ENCODE results near the gene RCAN2. TPM values are rescaled to one million over a fixed set of nuclear protein-coding genes. Genes with fewer than 3 reads are reported as not detected.

The RCAN2 gene
- total RNA-seq, 1 experiment from 2014 or later: not detected

- H3K4me3 ChIP-seq (ENCODE audit: low read depth, low read length, poor library complexity, severe bottlenecking): no peak overlapping the region
- TF ChIP-seq EZH2 (IDR thresholded peaks at IDR 0.05; ENCODE audit: borderline replicate concordance, low read depth, low read length, poor library complexity, severe bottlenecking) (no peak), CTCF (conservative IDR thresholded peaks at IDR 0.05; ENCODE audit: low read depth, low read length) (no peak)
- H3K27ac ChIP-seq (ENCODE audit: low read depth, low read length, poor library complexity, severe bottlenecking): no peak overlapping the region
- intact Hi-C loops (cut with micrococcal nuclease; ENCODE audit: unreplicated experiment): no loop called here
- no TSS peak for BruUV-seq (replicated peaks)
- no peak for DNase-seq (ENCODE audit: low spot score)
- H3K36me3 ChIP-seq (ENCODE audit: insufficient read depth, low read length, poor library complexity, severe bottlenecking): no peaks in the 10 kb centered on the region
- H3K9me3 ChIP-seq (ENCODE audit: low read depth, low read length, poor library complexity, severe bottlenecking): no peaks in the 10 kb centered on the region
- ChIA-PET POLR2A (ENCODE audit: low non-redundant PET) (no interaction called here), CTCF (no interaction called here)
- peaks cover 55% of the 10 kb centered on the region for H3K27me3 ChIP-seq (replicated peaks; ENCODE audit: insufficient read depth, low read depth, low read length, poor library complexity)
- no peaks in the 10 kb centered on the region for H3K4me1 ChIP-seq (ENCODE audit: insufficient read depth, low read length, poor library complexity, severe bottlenecking)
Measured at GRCh38 chr6:46255528-46255927, 235.7 kb downstream of the RCAN2 start.

- H3K9me3 ChIP-seq (ENCODE audit: low read depth, low read length, poor library complexity, severe bottlenecking): no peaks in the 10 kb centered on the region
- H3K4me3 ChIP-seq (ENCODE audit: low read depth, low read length, poor library complexity, severe bottlenecking): no peak overlapping the region
- ChIA-PET POLR2A (ENCODE audit: low non-redundant PET) (no interaction called here), CTCF (no interaction called here)
- no peaks in the 10 kb centered on the region for H3K4me1 ChIP-seq (ENCODE audit: insufficient read depth, low read length, poor library complexity, severe bottlenecking)
- H3K36me3 ChIP-seq (ENCODE audit: insufficient read depth, low read length, poor library complexity, severe bottlenecking): no peaks in the 10 kb centered on the region
- BruUV-seq (replicated peaks): no TSS peak
- no peak overlapping the region for H3K27ac ChIP-seq (ENCODE audit: low read depth, low read length, poor library complexity, severe bottlenecking)
- no peak for DNase-seq (ENCODE audit: low spot score)
- intact Hi-C loops (cut with micrococcal nuclease; ENCODE audit: unreplicated experiment): no loop called here
- no peak for TF ChIP-seq CTCF (conservative IDR thresholded peaks at IDR 0.05; ENCODE audit: low read depth, low read length)
- TF ChIP-seq EZH2 (IDR thresholded peaks at IDR 0.05; ENCODE audit: borderline replicate concordance, low read depth, low read length, poor library complexity, severe bottlenecking): no peak
- peaks cover 49% of the 10 kb centered on the region for H3K27me3 ChIP-seq (replicated peaks; ENCODE audit: insufficient read depth, low read depth, low read length, poor library complexity)
Measured at GRCh38 chr6:46254946-46255345, 236.3 kb downstream of the RCAN2 start.

GRCh38 chr6:46254331-46254730, 236.9 kb downstream of the RCAN2 start:
- Histone ChIP-seq H3K4me3 (ENCODE audit: low read depth, low read length, poor library complexity, severe bottlenecking) (no peak overlapping the region), H3K27me3 (replicated peaks; ENCODE audit: insufficient read depth, low read depth, low read length, poor library complexity) (peaks cover 46% of the 10 kb centered on the region), H3K9me3 (ENCODE audit: low read depth, low read length, poor library complexity, severe bottlenecking) (no peaks in the 10 kb centered on the region), H3K27ac (ENCODE audit: low read depth, low read length, poor library complexity, severe bottlenecking) (no peak overlapping the region), H3K4me1 (ENCODE audit: insufficient read depth, low read length, poor library complexity, severe bottlenecking) (no peaks in the 10 kb centered on the region), H3K36me3 (ENCODE audit: insufficient read depth, low read length, poor library complexity, severe bottlenecking) (no peaks in the 10 kb centered on the region)
- no peak for DNase-seq (ENCODE audit: low spot score)
- TF ChIP-seq CTCF (conservative IDR thresholded peaks at IDR 0.05; ENCODE audit: low read depth, low read length) (no peak), EZH2 (IDR thresholded peaks at IDR 0.05; ENCODE audit: borderline replicate concordance, low read depth, low read length, poor library complexity, severe bottlenecking) (no peak)
- ChIA-PET CTCF (no interaction called here), POLR2A (ENCODE audit: low non-redundant PET) (no interaction called here)
- intact Hi-C loops (cut with micrococcal nuclease; ENCODE audit: unreplicated experiment): no loop called here
- BruUV-seq (replicated peaks): no TSS peak

Measured in A673 (cell line).